H1 (cell line): Measurements from ENCODE around the gene MID1. TPM values are rescaled to one million over a fixed set of nuclear protein-coding genes. Genes with fewer than 3 reads are reported as not detected.

ENCODE experiments used
- CTCF ChIA-PET: fragments of 300-600 bp; sonication (Branson Sonifier 250); formaldehyde crosslinking; loops from one replicate; lab custom pipeline; 2021; ENCODE audit not compliant: partially characterized antibody; lab: Charles Lee
- POLR2A ChIA-PET: fragments of 300-600 bp; sonication (Branson Sonifier 250); formaldehyde crosslinking; loops from one replicate; lab custom pipeline; 2021; ENCODE audit warnings: inconsistent platforms; ENCODE audit not compliant: partially characterized antibody; lab: Charles Lee
- DNase-seq, 2 experiments: peaks; one replicate each; pipeline versions ENCODE4 v3.0.0 to v3.0.0-alpha.2; 2010 to 2022; ENCODE audit warnings: low spot score in 2 of 2, low read depth in 1 of 2, mixed read lengths in 1 of 2
- FAIRE-seq: peaks from 2 replicates; lab custom pipeline; 2011; peaks lifted over from hg19 to GRCh38; lab: Jason Lieb, UNC
- H2AFZ ChIP-seq: 2 replicates; pipeline ENCODE4 v1.8.1; 2012; ENCODE audit warnings: low read length, inconsistent platforms
- H2AK5ac ChIP-seq: 2 replicates; pipeline ENCODE4 v1.6.1; 2013; ENCODE audit warnings: low read depth, low read length
- H2BK120ac ChIP-seq: replicated peaks from 2 replicates; pipeline ENCODE3; 2013; ENCODE audit warnings: low read depth, low read length, inconsistent platforms
- H2BK12ac ChIP-seq: 2 replicates; pipeline ENCODE4 v1.6.1; 2013; ENCODE audit warnings: low read depth, low read length
- H2BK15ac ChIP-seq: 2 replicates; pipeline ENCODE4 v1.6.1; 2013; ENCODE audit warnings: low read length
- H2BK20ac ChIP-seq: 2 replicates; pipeline ENCODE4 v1.6.1; 2013; ENCODE audit warnings: low read length
- H2BK5ac ChIP-seq: 2 replicates; pipeline ENCODE4 v1.6.1; 2013; ENCODE audit warnings: low read depth, low read length
- H3K14ac ChIP-seq: 2 replicates; pipeline ENCODE4 v1.6.1; 2013; ENCODE audit warnings: inconsistent platforms; ENCODE audit not compliant: insufficient read length
- H3K18ac ChIP-seq: 2 replicates; pipeline ENCODE4 v1.6.1; 2013; ENCODE audit warnings: low read length; ENCODE audit errors: extremely low read depth
- H3K23ac ChIP-seq: 2 replicates; pipeline ENCODE4 v1.6.1; 2013; ENCODE audit warnings: inconsistent platforms; ENCODE audit not compliant: insufficient read length
- H3K23me2 ChIP-seq: 2 replicates; pipeline ENCODE4 v1.6.1; 2013; ENCODE audit warnings: low read depth, low read length
- H3K27ac ChIP-seq: 2 replicates; pipeline ENCODE4 v1.6.1; 2011; ENCODE audit warnings: low read depth, low read length, inconsistent platforms
- H3K27me3 ChIP-seq, 4 experiments: replicated peaks in 1 of 4; 1 replicate in 1 of 4; 2 replicates in 3 of 4; pipeline versions ENCODE4 v1.6.1 to v1.8.1; 2011 to 2013; ENCODE audit warnings: low read length in 3 of 4, mild to moderate bottlenecking in 3 of 4, inconsistent platforms in 2 of 4, mixed read lengths in 2 of 4, moderate library complexity in 1 of 4; ENCODE audit not compliant: control insufficient read depth in 3 of 4, insufficient read depth in 3 of 4; ENCODE audit errors: extremely low read depth in 1 of 4
- H3K36me3 ChIP-seq, 4 experiments: 2 replicates each; pipeline versions ENCODE4 v1.6.1 to v1.8.1; 2011 to 2013; ENCODE audit warnings: mild to moderate bottlenecking in 4 of 4, low read length in 3 of 4, moderate library complexity in 2 of 4, control low read depth in 1 of 4, inconsistent platforms in 1 of 4; ENCODE audit not compliant: insufficient read depth in 4 of 4, control insufficient read depth in 2 of 4
- H3K4ac ChIP-seq: replicated peaks from 2 replicates; pipeline ENCODE3; 2013; ENCODE audit warnings: low read length, low read depth, mixed read lengths, inconsistent platforms; ENCODE audit not compliant: insufficient read length
- H3K4me1 ChIP-seq, 4 experiments: replicated peaks in 1 of 4; 1 replicate in 1 of 4; 2 replicates in 3 of 4; pipeline versions ENCODE4 v1.6.1 to v1.8.1; 2011 to 2013; ENCODE audit warnings: low read length in 3 of 4, inconsistent platforms in 2 of 4, mixed read lengths in 1 of 4; ENCODE audit not compliant: insufficient read depth in 4 of 4, control insufficient read depth in 3 of 4
- H3K4me2 ChIP-seq, 2 experiments: 2 replicates each; pipeline versions ENCODE4 v1.6.1 to v1.8.1; 2011 to 2013; ENCODE audit warnings: low read depth in 2 of 2, low read length in 2 of 2, control low read depth in 1 of 2, inconsistent platforms in 1 of 2, mild to moderate bottlenecking in 1 of 2; ENCODE audit not compliant: insufficient read depth in 1 of 2
- H3K4me3 ChIP-seq, 4 experiments: fragments of 200-600, 300-600 bp in 1 of 4; sonication (generic), shearing (Covaris generic), sonication (Bioruptor Twin) in 1 of 4; 2 replicates each; pipeline versions ENCODE4 v1.5.1 to v1.8.1; 2011 to 2016; ENCODE audit warnings: low read length in 4 of 4, low read depth in 3 of 4, control low read depth in 2 of 4, inconsistent platforms in 2 of 4, mild to moderate bottlenecking in 2 of 4, mixed read lengths in 1 of 4, moderate library complexity in 1 of 4; ENCODE audit not compliant: insufficient read depth in 2 of 4; ENCODE audit errors: extremely low read depth in 1 of 4
- H3K56ac ChIP-seq: replicated peaks from 2 replicates; pipeline ENCODE3; 2013; ENCODE audit warnings: low read depth, mild to moderate bottlenecking, mixed read lengths, low read length, inconsistent platforms; ENCODE audit not compliant: insufficient read length
- H3K79me1 ChIP-seq: 2 replicates; pipeline ENCODE4 v1.6.1; 2013; ENCODE audit warnings: low read depth, low read length, control low read depth
- H3K79me2 ChIP-seq, 2 experiments: 2 replicates each; pipeline versions ENCODE4 v1.6.1 to v1.8.1; 2012 to 2013; ENCODE audit warnings: low read length in 2 of 2, mild to moderate bottlenecking in 2 of 2, inconsistent platforms in 1 of 2; ENCODE audit not compliant: insufficient read depth in 2 of 2, control insufficient read depth in 1 of 2
- H3K9ac ChIP-seq, 4 experiments: replicated peaks in 1 of 4; 1 replicate in 1 of 4; 2 replicates in 3 of 4; pipeline versions ENCODE4 v1.6.1 to v1.8.1; 2011 to 2013; ENCODE audit warnings: low read depth in 3 of 4, low read length in 3 of 4, control low read depth in 2 of 4, mild to moderate bottlenecking in 2 of 4, moderate library complexity in 2 of 4, inconsistent platforms in 1 of 4; ENCODE audit errors: extremely low read depth in 1 of 4
- H3K9me3 ChIP-seq, 2 experiments: 2 replicates each; pipeline versions ENCODE4 v1.6.1 to v1.8.1; 2012 to 2013; ENCODE audit warnings: mild to moderate bottlenecking in 2 of 2, moderate library complexity in 2 of 2, control low read depth in 1 of 2, inconsistent platforms in 1 of 2, low read depth in 1 of 2, low read length in 1 of 2, mixed read lengths in 1 of 2; ENCODE audit not compliant: insufficient read depth in 2 of 2
- H4K20me1 ChIP-seq, 2 experiments: replicated peaks in 1 of 2; 2 replicates each; pipeline versions ENCODE3 to v1.8.1; 2011 to 2013; ENCODE audit warnings: inconsistent platforms in 2 of 2, low read length in 2 of 2, mild to moderate bottlenecking in 1 of 2; ENCODE audit not compliant: insufficient read depth in 2 of 2, control insufficient read depth in 1 of 2
- H4K5ac ChIP-seq: 2 replicates; pipeline ENCODE4 v1.6.1; 2013; ENCODE audit warnings: low read length, low read depth, mixed read lengths, inconsistent platforms; ENCODE audit not compliant: insufficient read length
- H4K8ac ChIP-seq: 2 replicates; pipeline ENCODE4 v1.8.0; 2013; ENCODE audit warnings: mild to moderate bottlenecking, moderate library complexity, low read length, inconsistent platforms; ENCODE audit not compliant: insufficient read depth; ENCODE audit errors: extremely low read depth
- H4K91ac ChIP-seq: replicated peaks from 2 replicates; pipeline ENCODE3; 2013; ENCODE audit warnings: low read length, mixed read lengths, inconsistent platforms; ENCODE audit not compliant: insufficient read length
- BACH1 ChIP-seq: IDR thresholded peaks from 2 replicates; pipeline ENCODE4 v1.6.1; 2012; ENCODE audit warnings: low read length, improper control_type of control experiment
- BCL11A ChIP-seq, 2 experiments: IDR thresholded peaks; one replicate each; pipeline ENCODE4 v1.6.1; 2011; ENCODE audit warnings: low read depth in 2 of 2, low read length in 2 of 2, mild to moderate bottlenecking in 2 of 2
- CTBP2 ChIP-seq: IDR thresholded peaks from 2 replicates; pipeline ENCODE4 v1.7.0; 2011; ENCODE audit warnings: borderline replicate concordance, mild to moderate bottlenecking, moderate library complexity, mixed read lengths, low read length; ENCODE audit not compliant: insufficient read depth, insufficient read length
- KDM1A ChIP-seq: fragments of 200-600, 300-600 bp; sonication (generic); IDR thresholded peaks from 2 replicates; pipeline ENCODE4 v1.7.1; 2016; ENCODE audit warnings: mild to moderate bottlenecking, low read length, borderline replicate concordance
- SP4 ChIP-seq: IDR thresholded peaks from 2 replicates; pipeline ENCODE4 v1.6.1; 2012; ENCODE audit warnings: low read length, inconsistent platforms
- SRF ChIP-seq: IDR thresholded peaks from 2 replicates; pipeline ENCODE4 v1.6.1; 2011; ENCODE audit warnings: mild to moderate bottlenecking, low read depth, low read length, moderate library complexity
- TEAD4 ChIP-seq: IDR thresholded peaks from 2 replicates; pipeline ENCODE4 v1.6.1; 2012; ENCODE audit warnings: low read depth, low read length, inconsistent platforms, mixed read lengths
- WGBS, 2 experiments: shearing (Covaris generic) in 1 of 2; methylation state at CpG; one replicate each; pipeline versions ENCODE4 v1.1.6 to v1.1.7; 2013 to 2015; ENCODE audit warnings: low lambda C conversion rate in 2 of 2, mixed read lengths in 2 of 2, inconsistent platforms in 1 of 2, low coverage in 1 of 2, missing lambda C conversion rate in 1 of 2; ENCODE audit not compliant: insufficient replicate concordance in 2 of 2, insufficient coverage in 1 of 2, insufficient read length in 1 of 2; ENCODE audit errors: extremely low coverage in 1 of 2, missing lambda C conversion rate in 1 of 2; 5-methylcytosine and 5-hydroxymethylcytosine counted together
- polyA plus RNA-seq, 7 experiments: library from polyadenylated mRNA; depleted of rRNA in 3 of 7; stranded (reverse) in 5 of 7; unstranded in 2 of 7; fragments of >200 nt in 5 of 7; fragments of 200-250 nt in 2 of 7; gene quantifications; 1 replicate in 5 of 7; 2 replicates in 1 of 7; 4 replicates in 1 of 7; pipeline versions ENCODE4 v1.2.1 to v1.2.3, GENCODE V29; 2011 to 2013; ENCODE audit warnings: missing spikeins in 2 of 7, mixed read lengths in 2 of 7
- total RNA-seq: library from RNA; stranded (reverse); fragmentation: NEBNext Ultra II Directional; extraction: Animal tissue kit (Norgen Biotek cat#: 25700); gene quantifications from 2 replicates; pipeline ENCODE4 v1.2.1, GENCODE V29; 2021

The MID1 gene
- total and polyA plus RNA-seq, 2 of the 8 experiments (the other 6 are each of a cell fraction or from before 2014, with no cell fraction given): 12.9 to 54.3 TPM

DNA sequence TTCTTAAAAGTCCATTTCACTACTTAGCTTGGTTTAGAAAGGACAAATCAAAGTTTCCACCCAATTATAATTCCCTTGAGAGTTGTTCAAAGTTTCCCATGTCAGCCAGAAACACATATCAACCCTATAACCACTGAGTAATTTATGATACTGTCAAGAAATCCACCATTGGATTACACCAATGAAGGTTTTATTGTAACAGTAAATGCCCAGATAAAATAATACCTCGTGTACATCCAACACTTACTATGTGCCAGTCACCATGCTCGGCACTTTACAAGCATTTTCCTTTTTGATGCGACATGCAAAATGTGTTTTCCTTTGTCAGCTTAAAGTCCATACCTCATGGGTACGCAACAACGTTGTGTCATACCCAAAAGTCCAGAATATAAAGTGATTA, 64.0 kb downstream of the MID1 start:
- Histone ChIP-seq H2BK20ac (no peak overlapping the region), H2AK5ac (no peak overlapping the region), H3K9ac (no peak overlapping the region), H3K79me2 (peaks cover 0 to 64% of the 10 kb centered on the region in 2 experiments; a peak in 2 of 4 replicates), H3K4me3 (no peak overlapping the region), H3K9me3 (no peaks in the 10 kb centered on the region), H2BK5ac (no peak overlapping the region), H2BK15ac (no peak overlapping the region), H4K5ac (no peak overlapping the region), H3K27me3 (no peaks in the 10 kb centered on the region), H3K27ac (no peak overlapping the region), H3K4me1 (no peaks in the 10 kb centered on the region; a peak in 1 of 7 replicates), H4K91ac (no peak overlapping the region), H3K18ac (no peak overlapping the region), H2AFZ (no peak overlapping the region), H3K23me2 (no peaks in the 10 kb centered on the region), H3K56ac (no peak overlapping the region), H2BK120ac (no peak overlapping the region), H3K14ac (no peak overlapping the region), H3K23ac (no peak overlapping the region), H4K20me1 (no peaks in the 10 kb centered on the region), H3K4me2 (no peak overlapping the region), H3K79me1 (no peaks in the 10 kb centered on the region), H3K4ac (no peak overlapping the region), H4K8ac (no peak overlapping the region), H3K36me3 (no peaks in the 10 kb centered on the region), H2BK12ac (no peak overlapping the region)
- no peak for DNase-seq
- WGBS, 2 experiments: 93% methylated on average over 5 of the region's 5 CpGs; no CpG with 5 or more reads in 1 of the 2 experiments
- FAIRE-seq: no peak
- CTCF ChIA-PET: interaction anchor here (1.4 to 2.2 kb wide), 2 partner anchors 11 to 42 kb away, joined by 4 to 8 read pairs; no protein-coding TSS in a partner anchor
- POLR2A ChIA-PET: no interaction called here
- no peak for TF ChIP-seq BACH1
- TF ChIP-seq BCL11A (IDR thresholded peaks at IDR 0.05; ENCODE audit: low read depth in 2 of 2, low read length in 2 of 2): no peak
- no peak for TF ChIP-seq CTBP2
- no peak for TF ChIP-seq SP4
- no peak for TF ChIP-seq KDM1A
- no peak for TF ChIP-seq SRF
- no peak for TF ChIP-seq TEAD4
